ENCODE results near the gene PODN.

PODN gene

DNA sequence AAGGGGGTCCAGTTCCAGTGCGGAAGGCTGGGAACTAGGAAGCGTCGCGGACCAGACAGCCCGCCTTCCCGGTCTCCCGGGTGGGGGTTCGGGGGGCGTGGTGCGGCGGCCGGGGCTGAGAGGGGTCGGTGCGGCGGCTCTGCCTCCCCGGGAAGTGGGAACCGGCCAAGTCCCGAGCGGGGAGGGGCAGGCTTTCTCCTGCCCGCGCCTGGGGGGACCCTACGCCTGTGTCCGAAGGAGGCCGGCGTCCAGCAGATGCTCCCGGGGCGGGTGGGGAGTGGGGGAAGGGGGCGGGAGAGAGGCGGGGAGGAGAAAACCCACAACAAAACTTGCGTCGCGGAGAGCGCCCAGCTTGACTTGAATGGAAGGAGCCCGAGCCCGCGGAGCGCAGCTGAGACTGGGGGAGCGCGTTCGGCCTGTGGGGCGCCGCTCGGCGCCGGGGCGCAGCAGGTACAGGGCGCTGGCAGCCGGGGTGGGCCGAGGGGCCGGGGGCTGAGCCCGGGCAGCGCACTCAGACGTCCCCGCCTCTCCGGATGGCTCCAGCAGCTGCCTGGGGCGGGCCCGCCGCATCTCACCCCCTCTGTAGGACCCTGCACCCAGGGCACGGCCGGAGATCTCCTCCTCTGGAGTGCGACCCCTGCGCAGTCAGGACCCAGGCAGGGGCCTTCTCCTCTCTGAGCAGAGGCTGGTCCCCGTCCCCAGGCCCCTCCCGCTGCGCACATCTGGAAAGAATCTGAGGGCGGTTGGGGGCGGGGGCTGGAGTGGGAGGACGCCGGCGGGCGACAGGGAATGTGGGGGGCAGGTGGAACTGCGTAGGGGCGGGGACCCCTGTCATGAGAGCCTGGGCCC lies at the start of gene PODN:
Gene PODN, plus strand, starts transcription at position 355 of the 849 bp plus-strand sequence. CDS start 7,643 bp downstream, outside the sequence.
- DNase-seq, result peak; percentile 35

- peak; percentile 87 for DNase-seq
These were observed 47.1 kb upstream of the PODN start for GRCh38 chr1:53014791-53015507.

DNA sequence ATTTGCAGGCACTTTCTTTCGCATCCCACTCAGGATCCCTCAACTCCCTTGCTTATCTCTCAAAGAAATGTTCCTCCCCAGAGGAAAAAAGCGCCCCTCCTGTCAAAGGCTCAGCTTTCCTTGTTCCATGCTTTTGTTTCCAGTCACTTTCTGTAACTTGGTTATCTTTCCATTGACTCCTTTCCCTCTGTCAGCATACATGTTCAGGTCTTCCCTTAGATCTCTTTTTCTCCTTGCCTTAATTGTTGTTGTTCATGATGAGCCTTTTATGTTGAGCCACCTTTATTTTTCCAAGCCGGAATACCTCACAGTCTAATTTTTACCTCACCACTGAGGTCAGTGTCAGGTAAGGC lies 46.5 kb upstream of the PODN start:
- DNase-seq, result peak; percentile 1

DNA sequence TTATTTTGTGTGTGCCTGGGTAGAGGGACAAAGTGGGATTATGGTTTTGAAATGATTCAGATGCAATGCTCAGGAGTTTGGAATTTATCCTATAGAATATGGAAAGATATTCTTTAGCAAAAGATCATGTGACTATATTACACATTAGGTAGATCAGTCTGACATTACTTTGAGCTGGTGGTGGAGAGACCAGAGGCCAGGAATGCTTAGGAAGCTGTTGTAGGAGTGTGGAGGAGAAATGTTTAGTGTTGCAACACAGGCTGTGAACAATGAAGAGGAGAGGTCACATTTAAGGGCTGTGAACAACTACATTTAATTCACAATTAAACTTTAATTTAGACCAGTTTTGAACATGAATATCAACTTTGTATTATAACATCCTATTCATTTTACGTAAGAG lies 45.3 kb upstream of the PODN start:
- peak; percentile 21 for DNase-seq

- no peak for DNase-seq
These were observed 41.4 kb upstream of the PODN start for GRCh38 chr1:53020588-53020987.

- no peak for DNase-seq
These were observed 39.8 kb upstream of the PODN start for GRCh38 chr1:53022179-53022578.

- DNase-seq, result no peak
These were observed 38.5 kb upstream of the PODN start for GRCh38 chr1:53023546-53023945.

DNA sequence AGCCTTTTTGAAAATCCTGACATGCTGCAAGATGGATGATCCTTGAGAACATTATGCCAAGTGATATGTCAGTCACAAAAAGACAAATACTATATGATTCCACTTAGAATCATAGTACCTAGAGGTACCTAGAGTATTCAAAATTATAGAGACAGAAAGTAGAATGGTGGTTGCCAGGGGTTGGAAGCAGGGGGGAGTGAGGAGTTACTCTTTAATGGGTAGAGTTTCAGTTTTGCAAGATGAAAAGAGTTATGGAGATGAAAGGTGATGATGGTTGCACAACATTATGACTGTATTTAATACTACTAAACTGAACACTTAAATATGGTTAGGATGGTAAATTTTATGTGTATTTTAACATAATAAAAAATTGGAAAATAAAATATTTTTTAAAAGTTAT lies 37.9 kb upstream of the PODN start:
- DNase-seq, result no peak

- DNase-seq, result peak; percentile 43
These were observed 36.8 kb upstream of the PODN start for GRCh38 chr1:53025034-53025768.

DNA sequence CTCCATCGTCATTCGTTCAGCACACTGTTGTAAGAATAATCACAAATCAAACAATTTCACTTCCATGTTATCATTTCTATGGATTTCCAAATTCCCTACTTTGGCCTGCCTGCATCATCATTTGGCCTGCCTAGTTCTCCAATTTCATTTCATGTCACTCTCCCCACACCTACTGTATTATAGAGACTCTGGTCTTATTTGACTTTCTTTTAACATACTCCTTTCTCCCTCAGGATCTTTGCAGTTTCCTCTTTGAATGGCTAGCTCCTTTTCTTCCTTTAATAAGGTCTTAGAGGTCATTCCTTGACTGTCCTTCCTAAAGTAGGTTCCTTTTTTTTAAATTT lies 36.3 kb upstream of the PODN start:
- no peak for DNase-seq

DNA sequence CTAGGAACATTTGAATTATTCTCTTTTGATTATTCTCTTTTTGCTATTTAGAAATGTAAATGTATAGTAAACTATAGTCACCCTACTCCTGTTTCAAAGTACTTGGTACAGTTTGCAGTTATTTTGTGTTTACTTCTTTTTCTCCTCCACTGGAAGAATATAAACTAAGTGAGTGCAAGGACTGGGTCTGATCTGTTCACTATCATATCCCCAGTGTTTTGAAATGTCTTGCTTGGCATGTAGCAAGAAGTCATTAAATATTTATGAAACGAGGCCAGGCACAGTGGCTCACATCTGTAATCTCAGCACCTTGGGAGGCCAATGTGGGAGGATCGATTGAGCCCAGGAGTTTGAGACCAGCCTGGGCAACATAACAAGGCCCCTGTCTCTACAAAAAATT lies 35.8 kb upstream of the PODN start:
- DNase-seq, result no peak

DNA sequence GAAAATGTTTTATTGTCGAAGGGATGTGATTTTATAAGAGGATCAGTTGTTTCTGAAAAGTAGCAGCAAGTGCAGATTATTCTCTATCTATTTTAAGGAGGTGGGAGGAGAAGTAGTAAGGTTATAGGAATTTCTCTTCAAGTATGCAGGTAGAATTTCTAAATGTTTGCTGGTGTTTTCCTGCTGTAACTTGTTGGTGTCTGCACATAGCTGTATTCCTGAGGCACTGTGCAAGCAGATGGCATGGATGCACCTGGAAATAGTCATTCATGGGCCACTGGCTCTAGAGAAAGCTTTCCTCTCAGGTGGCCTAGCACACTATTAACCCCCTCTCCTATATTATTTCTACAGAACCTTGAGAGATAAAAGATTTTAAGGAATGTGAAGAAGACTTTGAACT lies 30.3 kb upstream of the PODN start:
- DNase-seq, result no peak

DNA sequence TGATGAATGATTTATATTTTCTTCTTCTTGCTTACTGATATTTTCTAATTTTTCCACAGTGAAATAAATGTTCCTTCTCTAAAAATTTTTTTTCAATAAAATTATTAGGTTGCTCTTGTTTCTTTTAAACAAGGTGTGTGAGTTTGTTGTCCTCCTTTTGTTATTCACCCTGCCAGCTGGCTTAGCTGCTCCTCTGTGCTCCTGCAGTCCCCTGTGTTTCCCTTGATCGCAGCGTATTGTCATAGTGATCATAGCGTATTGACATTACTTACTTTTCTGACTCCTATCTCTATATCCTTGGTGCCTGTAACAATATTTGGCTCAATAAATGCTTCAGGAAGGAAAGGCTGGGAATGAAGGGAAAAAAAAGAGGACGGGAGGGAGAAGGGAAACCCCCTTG lies 24.9 kb upstream of the PODN start:
- no peak for DNase-seq

DNA sequence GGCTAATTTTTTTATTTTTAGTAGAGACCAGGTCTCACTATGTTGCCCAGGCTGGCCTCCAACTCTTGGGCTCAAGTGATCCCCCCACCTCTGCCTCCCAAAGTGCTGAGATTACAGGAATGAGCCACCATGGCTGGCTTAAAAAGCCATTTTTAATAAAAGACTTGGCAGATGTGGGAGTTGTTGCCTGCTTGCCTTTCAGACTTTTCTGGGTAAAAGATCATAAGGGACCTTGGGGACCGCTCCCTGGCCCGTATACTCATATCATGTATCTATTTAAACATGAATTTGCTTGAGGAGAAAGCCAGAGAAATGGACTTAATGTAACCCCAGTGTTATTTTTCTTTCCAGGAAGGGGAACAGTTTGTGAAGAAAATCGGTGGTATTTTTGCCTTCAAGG lies 23.4 kb upstream of the PODN start:
- no peak for DNase-seq

DNA sequence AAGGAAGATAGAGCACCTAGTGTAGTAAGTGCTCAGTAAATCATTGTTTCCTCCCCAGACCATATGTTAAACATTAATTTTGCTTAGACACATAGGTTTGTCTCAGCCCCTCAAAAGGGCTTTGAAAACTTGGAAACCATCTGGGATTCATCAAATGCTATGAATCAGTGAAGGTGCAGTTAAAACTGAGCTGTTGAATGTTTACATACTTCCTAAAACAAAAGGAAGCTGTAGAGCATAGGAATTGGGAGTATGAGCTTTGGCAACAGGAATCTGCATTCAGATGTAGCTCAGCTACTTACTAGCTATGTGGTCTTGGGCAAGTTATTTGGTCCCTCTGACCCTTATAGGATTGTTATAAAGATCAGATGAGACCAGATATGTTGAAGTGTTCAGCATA lies 18.7 kb upstream of the PODN start:
- DNase-seq, result peak; percentile 95

DNA sequence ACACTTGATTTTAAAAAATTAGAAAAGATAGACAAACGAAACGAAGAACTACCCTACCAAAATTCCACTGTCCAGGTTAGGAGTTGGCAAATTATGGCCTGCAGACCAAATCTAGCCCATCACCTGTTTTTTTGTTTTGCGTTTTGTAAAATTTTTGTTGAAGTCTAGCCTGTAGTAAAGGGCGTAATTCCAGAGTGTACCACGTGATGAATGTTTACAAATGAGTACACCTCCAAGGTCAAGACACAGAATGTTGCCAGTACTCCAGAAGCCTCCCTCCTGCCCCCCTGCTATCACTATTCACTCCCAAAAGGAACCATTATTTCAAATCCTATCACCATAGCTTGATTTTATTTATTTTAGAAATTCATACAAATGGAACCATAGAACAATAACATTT lies 17.1 kb upstream of the PODN start:
- DNase-seq, result no peak

DNA sequence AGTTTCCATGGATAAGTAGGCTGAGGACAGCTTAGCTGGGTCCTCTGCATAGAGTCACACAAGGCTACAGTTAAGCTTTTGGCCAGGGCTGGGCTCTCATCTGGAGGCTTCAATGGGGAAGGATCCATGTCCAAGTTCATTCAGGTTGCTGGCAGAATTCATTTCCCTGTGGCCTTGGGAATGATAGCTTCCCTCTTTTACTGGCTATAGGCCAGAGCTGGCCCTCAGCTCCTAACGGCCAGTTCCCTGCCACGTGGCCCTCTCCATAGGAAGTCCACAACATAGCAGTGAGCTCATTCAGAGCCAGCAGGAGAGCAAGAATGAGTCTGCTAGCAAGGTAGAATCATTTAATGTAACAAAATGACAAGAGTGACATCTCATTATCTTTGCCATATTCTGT lies 15.1 kb upstream of the PODN start:
- DNase-seq, result peak; percentile 71

DNA sequence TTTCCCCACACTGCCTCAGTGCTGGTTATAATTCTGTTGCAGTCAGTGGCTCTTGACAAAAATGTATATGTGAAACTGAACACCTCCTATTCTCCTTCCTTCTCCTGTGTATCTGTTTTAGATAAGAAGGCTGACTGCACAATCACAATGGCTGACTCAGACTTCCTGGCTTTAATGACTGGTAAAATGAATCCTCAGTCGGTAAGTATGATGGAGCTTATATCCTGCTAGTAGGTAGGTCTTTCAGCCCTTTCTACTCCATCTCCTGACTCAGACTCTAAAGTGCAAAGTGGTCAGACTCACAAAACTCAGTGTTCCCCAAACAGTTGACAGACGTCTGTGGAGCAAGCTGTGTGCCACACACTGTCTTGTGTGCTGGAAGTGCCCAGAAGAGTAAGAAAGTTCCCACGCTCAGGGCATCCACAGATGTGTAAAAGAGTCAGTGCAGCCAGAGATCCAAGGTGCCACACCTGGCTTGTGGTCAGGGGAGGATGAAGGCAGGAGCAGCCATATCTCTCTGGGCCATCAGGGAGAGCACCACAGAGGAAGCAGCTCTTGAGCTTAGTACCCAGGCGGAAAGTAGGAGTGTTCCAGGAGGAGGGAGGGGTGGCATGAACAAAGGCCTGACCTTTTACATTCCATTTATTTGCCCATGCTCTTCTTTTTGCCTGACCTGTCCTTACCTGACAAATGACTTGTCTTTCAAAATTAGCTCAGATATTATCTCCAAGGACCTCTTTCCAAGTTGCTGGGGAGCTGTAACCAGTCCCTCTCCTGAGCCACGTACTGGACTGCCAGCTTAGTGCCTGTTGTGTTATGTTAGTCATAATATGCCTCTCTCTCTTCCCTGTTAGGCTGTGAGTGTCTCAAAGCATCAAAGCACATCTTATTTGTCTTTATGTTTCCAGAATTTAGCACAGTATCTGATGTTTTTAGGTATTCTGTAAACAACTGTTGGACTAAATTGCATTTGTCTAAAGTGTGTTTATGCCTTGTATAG lies 14.0 kb upstream of the PODN start:
- DNase-seq, result peak; percentile 78

- DNase-seq, result no peak
These were observed 12.9 kb upstream of the PODN start for GRCh38 chr1:53048960-53049573.

GRCh38 chr1:53049574-53049967 lies 12.4 kb upstream of the PODN start:
- peak; percentile 30 for DNase-seq

- DNase-seq, result no peak
These were observed 11.7 kb upstream of the PODN start for GRCh38 chr1:53050310-53050709.

DNA sequence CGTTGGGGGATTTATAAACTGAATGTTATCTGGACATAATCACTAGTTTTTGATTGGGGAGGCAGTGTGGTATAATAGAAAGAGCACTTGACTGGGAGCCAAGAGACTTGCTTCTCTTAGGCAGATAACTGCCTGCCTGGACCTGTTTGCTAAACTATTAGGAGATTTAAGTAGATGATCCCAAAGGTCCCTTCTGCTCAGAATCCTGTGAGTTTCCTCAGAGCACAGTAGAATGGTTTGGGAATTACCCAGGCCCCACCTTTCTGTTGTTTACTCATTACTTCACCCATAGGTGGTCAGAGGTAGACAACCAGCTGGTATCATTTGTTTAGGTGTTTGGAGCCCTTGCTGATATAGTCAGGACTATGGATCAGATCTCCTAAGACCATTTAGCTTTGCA lies 10.3 kb upstream of the PODN start:
- DNase-seq, result no peak

All from fibroblast of upper back skin (primary cell).